SIG-M5 treated with dmso at 0.1 percent for 504 hours (cell line): ENCODE data around the gene AIMP1.
A peak's percentile ranks its signal among the peaks of the same experiment; 100 is the strongest.
"Not testable (repeated sequence)": the region's sequence is repeated elsewhere in the genome, so short reads cannot be mapped to it uniquely, and the experiment has no call there.

Experiments
- DNase-seq: peaks from one replicate; lab custom pipeline; 2025; ENCODE audit not compliant: unreplicated experiment; lab: John Stamatoyannopoulos, UW

Gene AIMP1

GRCh38 chr4:106312377-106312776 lies 4.0 kb upstream of the AIMP1 start:
- DNase-seq = no peak

GRCh38 chr4:106312997-106313522 lies 3.3 kb upstream of the AIMP1 start:
- DNase-seq = no peak

GRCh38 chr4:106314960-106315359 lies 1.4 kb upstream of the AIMP1 start:
- DNase-seq = no peak

GRCh38 chr4:106315476-106315967 lies 828 bp upstream of the AIMP1 start:
- DNase-seq = peak; percentile 64

- DNase-seq = no peak
Observed at GRCh38 chr4:106316773-106317409, 541 bp downstream of the AIMP1 start.

GRCh38 chr4:106317815-106318214 lies 1.5 kb downstream of the AIMP1 start:
- no peak for DNase-seq

GRCh38 chr4:106318511-106318910 lies 2.2 kb downstream of the AIMP1 start:
- no peak for DNase-seq

GRCh38 chr4:106320235-106320634 lies 3.9 kb downstream of the AIMP1 start:
- DNase-seq = no peak

GRCh38 chr4:106321168-106321567 lies 4.8 kb downstream of the AIMP1 start:
- not testable (repeated sequence) for DNase-seq

- not testable (repeated sequence) for DNase-seq
Observed at GRCh38 chr4:106321814-106322213, 5.5 kb downstream of the AIMP1 start.

GRCh38 chr4:106323119-106323518 lies 6.8 kb downstream of the AIMP1 start:
- no peak for DNase-seq

- no peak for DNase-seq
Observed at GRCh38 chr4:106325800-106326199, 9.4 kb downstream of the AIMP1 start.

GRCh38 chr4:106329041-106329618 lies 12.8 kb downstream of the AIMP1 start:
- DNase-seq = peak; percentile 50

GRCh38 chr4:106333186-106333585 lies 16.8 kb downstream of the AIMP1 start:
- no peak for DNase-seq

GRCh38 chr4:106334741-106335470 lies 18.6 kb downstream of the AIMP1 start:
- DNase-seq = no peak

- no peak for DNase-seq
Observed at GRCh38 chr4:106336618-106337017, 20.3 kb downstream of the AIMP1 start.

- DNase-seq = no peak
Observed at GRCh38 chr4:106337916-106338315, 21.6 kb downstream of the AIMP1 start.

GRCh38 chr4:106338671-106339070 lies 22.3 kb downstream of the AIMP1 start:
- DNase-seq = no peak

GRCh38 chr4:106339431-106339830 lies 23.1 kb downstream of the AIMP1 start:
- DNase-seq = no peak

GRCh38 chr4:106340774-106341173 lies 24.4 kb downstream of the AIMP1 start:
- no peak for DNase-seq

GRCh38 chr4:106343865-106344646 lies 27.7 kb downstream of the AIMP1 start:
- DNase-seq = no peak
